H1 (cell line): Measurements from ENCODE around the gene LOC128125822.

Experiments used
- NRF1 ChIP-seq: IDR thresholded peaks from 2 replicates; pipeline ENCODE4 v1.6.1; 2011; ENCODE audit warnings: mild to moderate bottlenecking, low read depth, low read length, improper control_type of control experiment
- TAF1 ChIP-seq: IDR thresholded peaks from 2 replicates; pipeline ENCODE4 v1.6.1; 2011; ENCODE audit warnings: mild to moderate bottlenecking, low read depth, low read length

LOC128125822 gene

DNA sequence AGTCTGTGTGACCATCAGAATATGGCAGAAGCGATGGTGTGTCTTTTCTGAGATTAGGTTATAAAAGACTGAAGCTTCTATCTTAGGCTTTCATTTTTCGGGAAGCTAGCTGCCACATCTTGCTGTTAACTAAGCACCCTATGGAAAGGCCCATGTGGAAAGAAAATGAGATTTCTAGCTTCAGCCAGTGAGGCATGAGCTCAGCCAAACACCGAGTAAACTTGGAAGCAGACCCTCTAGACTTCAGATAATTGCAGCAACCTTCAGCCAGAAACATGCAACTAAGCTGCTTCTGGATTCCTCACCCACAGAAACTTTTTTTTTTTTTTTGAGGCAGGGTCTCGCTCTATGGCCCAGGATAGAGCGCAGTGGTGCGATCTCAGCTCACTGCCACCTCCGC, 20.6 kb downstream of the LOC128125822 start (continued):
- TF ChIP-seq NRF1 (no peak), TAF1 (no peak)
